GM18868 (cell line): Measurements from ENCODE around the gene SMCHD1.
"Not testable (repeated sequence)": the region's sequence is repeated elsewhere in the genome, so short reads cannot be mapped to it uniquely, and the experiment has no call there.

ENCODE experiments used
- ATAC-seq: cut with Tn5 transposase; IDR thresholded peaks from one replicate; pipeline ENCODE4 v1.9.1; 2021; ENCODE audit warnings: mild to moderate bottlenecking, moderate library complexity; ENCODE audit not compliant: unreplicated experiment

SMCHD1 gene

GRCh38 chr18:2715990-2716389 lies 60.5 kb downstream of the SMCHD1 start:
- ATAC-seq: no peak

- ATAC-seq: no peak
Measured at GRCh38 chr18:2716394-2717326, 61.1 kb downstream of the SMCHD1 start.

- ATAC-seq: no peak
Measured at GRCh38 chr18:2717407-2717806, 61.9 kb downstream of the SMCHD1 start.

DNA sequence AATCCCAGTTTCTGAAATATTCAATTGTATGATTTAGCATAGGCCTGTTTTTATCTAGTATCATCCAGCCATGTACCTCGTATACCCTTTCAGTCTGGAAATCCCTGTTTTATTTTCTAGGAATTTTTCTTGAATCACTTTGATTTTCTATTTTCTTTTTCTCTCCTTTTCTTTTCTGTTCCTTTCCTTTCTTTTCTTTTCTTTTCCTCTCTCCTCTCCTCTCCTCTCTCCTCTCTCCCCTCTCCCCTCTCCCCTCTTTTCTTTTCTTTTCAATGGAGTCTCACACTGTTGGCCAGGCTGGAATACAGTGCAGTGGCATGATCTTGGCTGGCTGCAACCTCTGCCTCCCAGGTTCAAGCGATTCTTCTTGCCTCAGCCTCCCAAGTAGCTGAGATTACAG lies 63.5 kb downstream of the SMCHD1 start:
- no peak for ATAC-seq

DNA sequence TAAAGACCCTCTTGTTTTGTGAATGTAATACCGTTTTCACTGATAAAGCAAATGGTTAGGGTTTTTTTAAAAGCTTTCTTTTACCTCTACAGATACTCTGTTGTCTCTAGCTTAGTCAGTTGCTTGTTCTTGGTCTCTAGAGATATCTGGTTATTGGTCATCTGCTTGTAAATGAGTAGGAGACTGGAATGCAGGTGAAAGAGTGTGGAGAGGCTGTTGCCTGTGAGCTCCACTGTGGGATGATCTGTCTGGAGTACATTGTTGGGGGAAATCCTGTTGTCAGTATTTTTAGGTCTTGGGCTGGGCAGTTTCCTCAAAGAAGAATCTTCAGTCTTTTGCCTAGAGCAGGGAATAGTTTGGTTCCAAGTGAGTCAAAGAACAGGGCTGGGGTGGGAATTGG lies 67.7 kb downstream of the SMCHD1 start:
- ATAC-seq: no peak

DNA sequence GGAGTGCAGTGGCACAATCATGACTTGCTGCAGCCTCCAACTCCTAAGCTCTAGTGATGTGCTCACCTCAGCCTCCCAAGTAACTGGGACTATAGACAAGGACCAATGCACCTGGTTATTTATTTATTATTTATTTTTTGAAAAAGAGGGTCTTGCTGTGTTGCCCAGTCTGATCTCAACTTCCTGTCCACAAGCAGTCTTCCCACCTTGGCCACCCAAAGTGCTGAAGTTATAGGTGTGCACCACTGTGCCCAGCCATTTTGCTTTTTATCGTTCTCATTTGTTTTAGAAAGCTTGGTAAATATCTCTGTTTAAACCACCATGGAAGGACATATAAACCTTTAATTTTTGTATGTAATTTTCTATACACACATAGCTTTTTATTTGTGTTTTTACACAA lies 74.2 kb downstream of the SMCHD1 start:
- no peak for ATAC-seq

- no peak for ATAC-seq
Measured at GRCh38 chr18:2736823-2737222, 81.3 kb downstream of the SMCHD1 start.

DNA sequence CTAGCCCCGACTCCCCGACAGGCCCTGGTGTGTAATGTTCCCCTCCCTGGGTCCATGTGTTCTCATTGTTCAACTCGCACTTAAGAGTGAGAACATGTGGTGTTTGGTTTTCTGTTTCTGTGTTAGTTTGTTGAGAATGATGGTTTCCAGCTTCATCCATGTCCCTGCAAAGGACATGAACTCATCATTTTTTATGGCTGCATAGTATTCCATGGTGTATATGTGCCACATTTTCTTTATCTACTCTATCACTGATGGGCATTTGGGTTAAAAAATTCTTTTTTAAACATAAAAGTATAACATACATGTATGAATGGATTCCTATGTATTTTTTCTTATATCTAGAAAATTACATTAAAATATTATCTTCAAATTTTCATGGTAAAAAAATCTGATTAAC lies 84.6 kb downstream of the SMCHD1 start:
- not testable (repeated sequence) for ATAC-seq

DNA sequence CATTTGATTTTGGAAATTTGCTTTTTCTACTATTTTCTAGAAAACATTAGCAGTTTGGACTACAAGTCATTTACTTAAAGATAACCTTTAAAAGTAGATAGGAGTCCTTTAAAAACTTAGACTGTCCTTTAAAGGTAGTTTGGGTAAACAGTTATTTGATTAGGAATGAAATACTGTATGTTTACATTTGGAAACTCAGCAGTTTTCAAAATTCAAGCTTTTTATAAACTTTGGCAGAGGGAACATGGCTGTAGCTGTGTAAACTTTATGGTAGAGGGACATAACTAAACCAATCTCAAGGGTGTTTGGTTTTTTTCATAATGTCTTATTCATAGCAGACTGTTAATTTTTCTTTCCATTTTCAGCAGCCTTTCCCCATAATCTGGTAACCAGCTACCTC lies 90.7 kb downstream of the SMCHD1 start:
- no peak for ATAC-seq

DNA sequence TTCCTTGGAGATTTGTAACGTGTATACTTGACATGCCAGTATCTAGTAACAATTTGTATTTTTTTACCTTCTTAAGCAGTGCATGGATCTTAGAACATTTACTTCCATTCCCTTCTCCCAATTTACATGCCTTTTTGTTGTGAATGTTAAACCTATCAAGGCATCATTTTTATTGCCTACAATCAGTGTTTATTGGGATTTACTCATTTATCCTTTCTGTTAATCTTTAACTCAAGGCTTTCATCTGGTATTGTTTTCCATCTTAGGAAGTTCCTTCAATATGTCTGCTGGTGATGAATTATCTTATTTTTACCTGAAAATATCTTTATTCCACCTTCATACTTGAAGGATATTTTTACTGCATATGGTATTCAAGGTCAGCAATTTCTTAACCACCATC lies 102.8 kb downstream of the SMCHD1 start:
- no peak for ATAC-seq

- ATAC-seq: no peak
Measured at GRCh38 chr18:2774669-2775068, 119.1 kb downstream of the SMCHD1 start.

DNA sequence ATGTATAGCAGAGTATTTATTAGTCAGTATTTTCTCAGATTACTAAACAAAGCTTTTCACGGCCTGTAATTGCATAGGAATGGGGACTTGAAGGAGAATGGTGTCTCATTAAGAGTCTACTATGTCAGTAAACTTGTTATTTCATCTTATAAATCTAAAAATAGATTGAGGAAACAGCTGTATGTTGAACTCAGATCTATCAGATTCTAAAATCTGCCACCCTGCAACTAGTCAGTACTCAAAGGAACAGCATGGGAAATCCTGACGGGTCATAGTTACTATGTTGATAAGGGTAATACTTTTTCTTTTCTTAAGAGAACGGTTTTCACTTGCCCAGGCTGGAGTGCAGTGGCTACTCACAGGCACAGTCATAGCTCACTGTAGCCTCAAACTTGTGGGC lies 121.1 kb downstream of the SMCHD1 start:
- no peak for ATAC-seq

GRCh38 chr18:2777241-2777640 lies 121.7 kb downstream of the SMCHD1 start:
- ATAC-seq: no peak

DNA sequence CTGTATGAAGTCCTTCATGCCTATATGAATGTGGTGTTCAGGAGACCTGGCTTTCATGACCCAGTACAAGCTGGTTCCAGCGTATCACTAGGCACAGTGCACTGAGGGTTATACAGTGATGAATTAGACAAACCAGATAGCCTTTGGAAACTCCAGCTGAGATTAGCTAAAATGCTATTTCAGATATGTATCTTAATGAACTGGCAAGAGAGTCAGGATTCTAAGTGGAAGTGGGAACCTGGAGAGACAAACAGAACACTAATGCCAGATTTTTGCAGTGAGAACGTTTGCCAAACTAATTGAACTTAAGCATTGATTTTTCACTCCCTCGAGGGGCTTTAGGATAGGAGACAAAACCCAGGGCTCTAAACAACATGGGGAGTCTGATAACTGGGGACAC lies 125.2 kb downstream of the SMCHD1 start:
- no peak for ATAC-seq

- ATAC-seq: no peak
Measured at GRCh38 chr18:2787225-2787624, 131.7 kb downstream of the SMCHD1 start.

DNA sequence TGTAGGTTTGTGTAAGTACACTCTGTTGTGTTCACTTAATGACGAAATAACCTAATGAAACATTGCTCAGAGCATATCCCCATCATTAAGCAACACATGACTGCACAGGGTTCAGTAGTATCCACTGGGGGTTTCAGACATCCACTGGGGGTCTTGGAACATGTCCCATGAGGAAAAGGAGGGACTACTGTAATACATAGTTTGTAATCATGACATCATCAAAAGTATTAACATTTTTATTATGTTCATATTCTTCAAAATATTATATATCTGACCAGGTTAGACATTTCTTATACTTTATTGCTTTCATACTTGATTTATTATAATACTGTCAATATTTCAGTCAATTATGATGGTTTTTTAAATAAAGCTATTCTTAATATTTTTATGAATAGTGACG lies 136.9 kb downstream of the SMCHD1 start:
- no peak for ATAC-seq

DNA sequence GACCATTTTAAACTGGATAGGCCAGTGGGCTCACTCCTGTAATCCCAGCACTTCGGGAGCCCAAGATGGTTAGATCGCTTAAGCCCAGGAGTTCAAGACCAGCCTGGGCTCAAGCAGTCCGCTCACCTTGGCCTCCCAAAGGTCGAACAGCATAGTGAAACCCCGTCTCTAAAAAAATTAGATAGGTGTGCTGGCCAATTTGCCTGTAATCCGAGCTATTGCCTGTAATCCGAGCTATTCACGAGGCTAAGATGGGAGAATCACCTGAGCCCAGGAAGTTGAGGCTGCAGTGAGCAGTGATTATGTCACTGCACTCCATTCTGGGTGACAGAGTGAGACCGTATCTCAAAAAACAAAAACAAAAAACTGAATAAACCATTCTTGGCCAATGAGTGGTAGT lies 138.6 kb downstream of the SMCHD1 start:
- ATAC-seq: no peak

GRCh38 chr18:2797951-2798350 lies 142.4 kb downstream of the SMCHD1 start:
- ATAC-seq: peak; percentile 71

- ATAC-seq: no peak
Measured at GRCh38 chr18:2799369-2799768, 143.8 kb downstream of the SMCHD1 start.

DNA sequence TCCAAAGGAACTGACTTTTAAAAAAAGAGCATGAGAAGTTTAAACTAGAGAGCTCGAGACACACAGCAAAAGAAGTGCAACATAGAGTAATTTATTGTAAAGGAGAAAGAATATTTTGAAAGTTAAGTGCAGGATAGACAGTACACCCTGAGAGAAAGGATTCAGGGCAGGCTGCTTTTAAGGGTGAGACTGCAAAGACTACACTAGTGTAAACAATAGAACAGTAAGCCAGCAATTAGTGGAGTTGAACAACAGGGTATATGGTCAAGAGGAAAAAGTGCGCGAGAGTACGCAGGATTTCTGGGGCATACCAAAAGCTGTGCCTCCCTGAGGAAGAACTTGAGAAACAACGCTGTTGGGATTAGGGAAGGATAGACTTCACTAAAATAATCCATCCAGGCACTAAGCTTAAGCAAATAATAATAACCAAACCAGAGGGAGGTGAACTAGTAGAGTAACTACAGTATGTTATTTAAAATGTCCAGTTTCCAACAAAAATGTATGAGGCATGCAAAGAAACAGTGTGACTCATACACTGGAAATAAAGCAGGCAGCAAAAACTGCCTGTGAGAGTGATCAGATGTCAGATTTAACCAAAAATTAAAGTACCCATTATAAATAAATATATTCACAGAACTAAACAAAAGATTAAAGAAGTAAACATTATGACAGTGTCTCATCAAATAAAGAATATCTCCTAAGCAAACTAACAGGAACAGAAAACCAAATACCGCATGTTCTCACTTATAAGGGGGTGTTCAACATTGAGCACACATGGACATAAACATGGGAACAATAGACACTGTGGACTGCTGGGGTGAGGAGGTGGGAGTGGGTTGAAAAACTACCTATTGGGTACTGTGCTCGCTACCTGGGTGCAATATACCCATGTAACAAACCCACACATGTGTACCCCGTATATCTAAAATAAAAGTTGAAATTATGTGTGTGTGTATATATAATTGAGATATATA lies 150.7 kb downstream of the SMCHD1 start:
- no peak for ATAC-seq

GRCh38 chr18:2808640-2809039 lies 153.1 kb downstream of the SMCHD1 start:
- not testable (repeated sequence) for ATAC-seq
